ENCODE measurements around the gene SCGB1C1.

The SCGB1C1 gene

GRCh38 chr11:205221-206001, 12.5 kb downstream of the SCGB1C1 start:
- DNase-seq = no peak

DNA sequence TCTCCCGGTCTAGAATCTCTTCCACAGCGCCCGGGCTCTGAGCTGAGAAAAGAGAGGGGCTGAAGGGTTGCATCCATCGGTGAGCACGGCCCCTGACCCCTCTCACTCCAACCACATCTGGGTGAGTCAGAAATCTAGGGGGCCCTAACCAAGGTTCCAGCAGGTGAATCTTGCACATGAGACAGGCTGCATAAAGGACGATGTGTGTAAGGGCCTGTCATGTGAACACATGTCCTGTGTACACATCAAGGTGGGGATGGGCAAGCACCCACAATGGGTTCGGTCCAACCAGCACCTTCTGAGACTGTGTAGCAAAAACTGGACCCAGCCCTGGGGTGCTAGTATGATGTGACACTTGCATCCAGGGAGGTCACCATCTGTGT, 13.1 kb downstream of the SCGB1C1 start:
- peak; percentile 57 for DNase-seq

- no peak for DNase-seq
Measured at GRCh38 chr11:206526-207207, 13.8 kb downstream of the SCGB1C1 start.

- peak; percentile 100 for DNase-seq
Measured at GRCh38 chr11:207208-207862, 14.5 kb downstream of the SCGB1C1 start, which contains the start of the genes BET1L and RIC8A. Gene BET1L, minus strand, starts transcription at chr11:207399. Its CDS starts 78 bp downstream, at chr11:207321. Gene RIC8A, plus strand, starts transcription at chr11:207708. Its CDS starts 1,147 bp downstream, at chr11:208855.

DNA sequence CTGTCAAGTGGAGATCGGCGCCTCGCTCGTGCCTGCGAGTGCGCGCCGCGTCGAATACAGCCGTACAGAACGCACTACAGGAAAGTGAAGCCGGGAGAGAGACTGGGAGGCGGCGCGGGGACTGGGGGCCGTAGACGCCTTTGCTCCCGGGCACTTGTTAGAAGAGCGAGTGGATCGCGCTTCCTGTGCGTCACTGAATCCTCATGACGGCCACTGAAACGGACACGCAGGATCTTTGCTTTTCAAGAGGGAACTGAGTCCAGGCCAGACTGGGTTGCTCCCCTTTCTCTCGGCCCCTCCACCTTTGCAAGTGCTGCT, 14.9 kb downstream of the SCGB1C1 start:
- DNase-seq = no peak

DNA sequence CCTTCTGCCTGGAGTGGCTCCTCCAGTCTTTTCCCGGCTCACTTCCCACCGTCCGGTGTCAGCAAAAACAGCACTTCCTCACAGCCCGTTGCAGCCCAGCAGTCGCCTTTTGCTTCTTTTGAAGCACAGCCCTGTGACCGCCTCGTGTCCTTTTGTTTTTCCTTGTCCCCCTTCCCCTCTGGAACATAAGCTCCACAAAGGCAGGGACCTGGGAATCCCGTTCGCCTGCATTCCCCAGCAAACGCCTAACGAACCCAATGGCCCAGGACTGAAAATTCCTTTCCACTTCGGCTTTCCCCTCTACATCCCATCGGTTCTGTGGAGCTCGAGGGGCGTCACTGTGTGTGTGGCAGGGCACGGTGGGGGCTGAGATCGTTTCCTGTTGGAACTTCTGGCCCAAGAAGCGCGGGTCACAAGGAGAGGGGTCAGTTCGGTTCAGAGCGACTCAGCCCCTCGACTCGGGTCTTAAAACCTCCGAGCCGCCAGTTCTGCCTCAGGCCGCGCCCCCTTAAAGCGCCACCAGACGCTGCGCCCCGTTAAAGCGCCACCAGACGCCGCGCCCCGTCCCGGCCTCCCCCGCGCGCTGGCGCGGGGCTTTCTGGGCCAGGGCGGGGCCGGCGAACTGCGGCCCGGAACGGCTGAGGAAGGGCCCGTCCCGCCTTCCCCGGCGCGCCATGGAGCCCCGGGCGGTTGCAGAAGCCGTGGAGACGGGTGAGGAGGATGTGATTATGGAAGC, 15.5 kb downstream of the SCGB1C1 start:
- DNase-seq = peak; percentile 91

GRCh38 chr11:208917-209260, 16.0 kb downstream of the SCGB1C1 start:
- DNase-seq = no peak

GRCh38 chr11:209275-210121, 16.6 kb downstream of the SCGB1C1 start:
- no peak for DNase-seq

GRCh38 chr11:210122-210802, 17.4 kb downstream of the SCGB1C1 start:
- no peak for DNase-seq

GRCh38 chr11:210803-211180, 17.9 kb downstream of the SCGB1C1 start:
- no peak for DNase-seq

DNA sequence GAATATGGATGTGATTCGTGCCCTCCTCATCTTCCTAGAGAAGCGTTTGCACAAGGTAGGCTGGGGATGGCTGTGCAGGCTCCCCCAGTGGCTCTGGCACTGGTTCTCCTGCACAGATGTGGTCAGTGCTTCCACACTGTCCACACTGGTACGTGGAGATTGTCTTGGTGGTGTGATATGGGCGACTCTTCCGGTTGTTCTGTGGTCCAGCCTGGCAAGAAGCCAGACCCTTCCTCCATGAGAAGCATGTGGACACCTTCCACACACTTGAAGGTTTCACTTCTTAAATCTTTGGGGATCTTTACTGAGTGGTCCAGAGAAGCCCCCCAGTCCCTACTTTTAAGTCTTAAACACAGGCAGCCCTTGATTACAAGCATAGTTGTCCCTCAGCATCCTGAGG, 18.4 kb downstream of the SCGB1C1 start:
- DNase-seq = no peak

DNA sequence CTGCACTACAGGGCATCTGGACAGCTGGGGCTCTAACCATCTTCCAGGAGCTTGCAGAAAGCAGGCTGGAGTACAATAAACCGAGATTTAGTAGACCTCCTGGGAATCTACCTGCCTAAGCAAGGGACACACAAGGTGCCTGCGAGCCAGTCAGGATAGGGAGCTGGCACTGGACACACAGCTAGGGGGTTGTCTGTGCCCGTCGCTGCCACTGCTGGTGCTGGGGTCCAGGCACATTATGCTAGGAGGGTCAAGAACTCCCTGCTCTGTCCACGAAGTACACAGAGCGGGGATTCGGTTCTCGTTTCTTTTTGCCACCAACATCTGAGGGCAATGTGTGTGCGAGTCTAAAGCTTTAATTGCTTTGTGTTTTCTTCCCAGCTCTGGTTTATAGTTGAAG, 18.9 kb downstream of the SCGB1C1 start:
- DNase-seq = no peak

DNA sequence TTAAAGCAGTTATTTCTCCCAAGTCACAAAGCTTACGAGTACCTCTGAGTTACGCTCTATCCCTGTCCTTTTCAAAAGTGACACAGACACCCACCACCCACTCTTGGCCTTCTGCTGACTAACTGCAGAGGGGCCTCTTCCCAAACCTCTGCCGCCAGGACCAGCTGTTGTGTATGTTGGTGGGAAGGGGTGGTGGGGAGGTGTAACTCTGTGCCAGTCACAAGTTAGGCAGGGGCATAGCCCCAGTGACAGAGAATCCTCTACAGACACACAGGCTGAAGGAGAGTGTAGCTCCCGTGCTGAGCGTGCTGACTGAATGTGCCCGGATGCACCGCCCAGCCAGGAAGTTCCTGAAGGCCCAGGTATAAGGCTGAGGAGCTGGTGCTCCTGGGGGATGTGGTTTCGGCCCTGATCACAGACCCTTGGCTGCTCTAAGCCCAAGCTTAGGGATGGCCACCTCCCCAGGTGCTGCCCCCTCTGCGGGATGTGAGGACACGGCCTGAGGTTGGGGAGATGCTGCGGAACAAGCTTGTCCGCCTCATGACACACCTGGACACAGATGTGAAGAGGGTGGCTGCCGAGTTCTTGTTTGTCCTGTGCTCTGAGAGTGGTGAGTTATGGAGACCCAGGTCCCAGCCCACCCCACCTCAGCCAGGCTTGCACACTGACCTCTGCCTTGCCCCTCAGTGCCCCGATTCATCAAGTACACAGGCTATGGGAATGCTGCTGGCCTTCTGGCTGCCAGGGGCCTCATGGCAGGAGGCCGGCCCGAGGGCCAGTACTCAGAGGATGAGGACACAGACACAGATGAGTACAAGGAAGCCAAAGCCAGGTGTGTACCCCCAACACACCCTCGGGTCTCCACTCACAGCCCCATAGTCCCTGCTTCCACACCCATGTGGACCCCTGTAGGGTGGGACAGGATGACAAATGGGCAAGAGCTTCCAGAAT, 19.5 kb downstream of the SCGB1C1 start:
- DNase-seq = no peak

GRCh38 chr11:213111-213510, 20.2 kb downstream of the SCGB1C1 start:
- DNase-seq = no peak

DNA sequence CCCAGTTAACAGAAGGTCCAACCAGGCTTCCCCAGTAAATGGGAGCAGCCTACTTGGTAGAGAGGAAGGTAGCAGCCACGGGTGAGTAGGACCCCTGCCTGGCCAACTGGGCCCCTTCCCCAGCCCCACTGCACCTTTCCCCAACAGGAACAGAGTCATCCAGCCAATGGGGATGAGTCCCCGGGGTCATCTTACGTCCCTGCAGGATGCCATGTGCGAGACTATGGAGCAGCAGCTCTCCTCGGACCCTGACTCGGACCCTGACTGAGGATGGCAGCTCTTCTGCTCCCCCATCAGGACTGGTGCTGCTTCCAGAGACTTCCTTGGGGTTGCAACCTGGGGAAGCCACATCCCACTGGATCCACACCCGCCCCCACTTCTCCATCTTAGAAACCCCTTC, 21.2 kb downstream of the SCGB1C1 start:
- DNase-seq = no peak

DNA sequence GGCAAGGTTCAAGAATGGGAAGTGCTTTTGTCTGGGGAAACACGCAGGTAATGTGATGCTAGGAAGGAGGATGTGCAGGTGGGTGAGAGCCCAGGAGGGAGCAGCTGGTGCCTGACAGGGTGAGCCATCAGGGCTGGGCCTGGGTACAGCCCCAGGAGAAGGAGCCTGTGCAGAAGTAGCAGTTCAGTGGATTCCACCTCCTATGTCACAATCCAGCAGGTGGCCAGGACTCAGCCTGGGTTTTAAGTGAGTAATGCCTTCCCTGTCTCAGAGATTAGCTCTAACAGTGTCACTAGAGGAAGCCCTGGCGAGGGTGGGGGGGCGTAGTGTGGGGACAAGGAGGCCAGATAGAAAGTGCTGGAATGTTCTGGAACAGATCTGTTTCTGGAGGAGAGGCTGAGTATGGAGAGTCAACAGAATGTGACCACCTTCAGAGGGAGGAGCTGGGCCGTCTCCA, 22.7 kb downstream of the SCGB1C1 start:
- no peak for DNase-seq

GRCh38 chr11:216081-216974, 23.4 kb downstream of the SCGB1C1 start:
- DNase-seq = no peak

DNA sequence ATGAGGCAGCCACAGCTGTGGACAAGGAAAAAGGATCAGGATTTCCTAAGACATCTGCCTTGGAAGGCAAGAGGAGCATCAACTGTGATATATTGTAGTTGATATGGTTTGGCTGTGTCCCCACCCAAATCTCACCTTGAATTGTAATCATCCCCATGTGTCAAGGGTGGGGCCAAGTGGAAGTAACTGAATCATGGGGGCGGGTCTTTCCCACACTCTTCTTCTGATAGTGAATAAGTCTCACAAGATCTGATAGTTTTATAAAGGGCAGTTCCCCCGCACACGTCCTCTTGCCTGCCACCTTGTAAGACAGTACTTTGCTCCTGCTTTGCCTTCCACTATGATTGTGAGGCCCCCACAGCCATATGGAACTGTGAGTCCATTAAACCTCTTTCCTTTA, 24.8 kb downstream of the SCGB1C1 start:
- no peak for DNase-seq

DNA sequence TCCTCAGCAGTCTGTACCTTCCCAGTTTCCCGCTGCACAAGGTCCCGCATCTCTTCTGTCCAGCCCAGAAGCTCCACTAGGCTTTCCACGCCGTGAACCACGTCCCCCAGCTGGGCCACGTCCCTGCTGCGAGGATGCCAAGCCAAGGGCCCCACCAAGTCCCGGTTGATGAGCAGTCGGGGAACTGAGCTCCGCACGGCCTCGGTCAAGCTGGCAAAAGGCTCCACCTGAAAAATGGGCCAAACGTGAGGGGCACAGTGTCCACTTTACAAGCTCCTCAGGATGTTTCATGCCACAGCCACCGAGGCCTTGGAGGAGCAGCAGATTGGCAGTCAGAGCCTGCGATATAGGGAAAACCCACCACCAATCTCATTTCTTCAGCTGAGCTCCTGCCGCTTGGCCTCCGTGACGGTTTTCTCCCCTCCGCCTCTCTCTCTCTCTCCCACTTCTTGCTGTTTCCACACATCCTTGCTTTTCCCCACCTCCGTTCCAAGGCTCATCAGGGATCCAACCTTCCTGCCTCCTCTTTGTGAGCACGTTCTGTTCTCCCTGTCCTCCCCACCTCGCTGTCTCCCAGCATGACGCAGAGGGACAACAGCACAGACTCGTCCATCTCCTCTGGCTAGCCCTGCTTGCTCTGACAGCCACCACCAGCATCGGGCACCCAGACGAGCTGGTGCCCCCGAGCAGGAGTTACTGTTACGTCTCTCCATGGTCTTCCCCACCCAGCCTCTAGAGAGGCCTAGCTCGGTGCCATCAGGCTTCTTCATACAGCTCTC, 26.1 kb downstream of the SCGB1C1 start:
- DNase-seq = no peak

Measured in activated CD8-positive, alpha-beta memory T cell treated with anti-CD3 and anti-CD28 coated beads for 24 hours (primary cell).